HEK293 (cell line): ENCODE results near the gene KLHL18.

Source experiments
- CTCF ChIA-PET: fragments of 350-600 bp; formaldehyde crosslinking; extraction: SDS; loops from one replicate; lab custom pipeline; 2021; ENCODE audit warnings: antibody characterized with exemption; lab: Yijun Ruan, JAX
- POLR2A ChIA-PET: fragments of 300-600 bp; formaldehyde crosslinking; extraction: SDS; loops from one replicate; lab custom pipeline; 2020; ENCODE audit warnings: antibody characterized with exemption, inconsistent platforms; lab: Yijun Ruan, JAX
- H3K27ac ChIP-seq: fragments of 200-500 bp; sonication (Bioruptor generic); 2 replicates; pipeline ENCODE4 v1.5.1; 2014; ENCODE audit warnings: low read depth, low read length, control low read depth, inconsistent platforms; ENCODE audit errors: extremely low read depth
- H3K36me3 ChIP-seq, 2 experiments: fragments of 200-500 bp in 1 of 2; sonication (Bioruptor generic) in 1 of 2; 1 replicate in 1 of 2; 2 replicates in 1 of 2; pipeline ENCODE4 v1.5.1; 2014 to 2017; ENCODE audit warnings: inconsistent platforms in 2 of 2, low read length in 2 of 2; ENCODE audit not compliant: control insufficient read depth in 2 of 2, insufficient read depth in 1 of 2
- H3K4me1 ChIP-seq: fragments of 200-500 bp; sonication (Bioruptor generic); 2 replicates; pipeline ENCODE4 v1.5.1; 2014; ENCODE audit warnings: mild to moderate bottlenecking, low read length, inconsistent platforms; ENCODE audit not compliant: control insufficient read depth, insufficient read depth
- H3K4me3 ChIP-seq: 2 replicates; pipeline ENCODE4 v1.5.1; 2011; ENCODE audit warnings: low read depth, mild to moderate bottlenecking, control low read depth, low read length, moderate library complexity
- H3K9me3 ChIP-seq: fragments of 200-500 bp; sonication (Bioruptor generic); 2 replicates; pipeline ENCODE4 v1.5.1; 2014; ENCODE audit warnings: low read depth, low read length, inconsistent platforms; ENCODE audit not compliant: control insufficient read depth, insufficient read depth
- AEBP2 ChIP-seq: fragments of 450-650 bp; formaldehyde crosslinking; IDR thresholded peaks from 2 replicates; pipeline ENCODE4 v1.5.1; 2016; ENCODE audit warnings: missing biosample characterization, missing genetic modification characterization, borderline replicate concordance
- BCL11B ChIP-seq: fragments of 450-650 bp; formaldehyde crosslinking; IDR thresholded peaks from 2 replicates; pipeline ENCODE4 v1.5.1; 2016; ENCODE audit warnings: low read depth, missing biosample characterization, missing genetic modification characterization
- GLIS1 ChIP-seq: fragments of 450-650 bp; formaldehyde crosslinking; IDR thresholded peaks from 2 replicates; pipeline ENCODE4 v1.5.1; 2016; ENCODE audit warnings: missing biosample characterization, missing genetic modification characterization
- KLF16 ChIP-seq: fragments of 450-650 bp; formaldehyde crosslinking; IDR thresholded peaks from 2 replicates; pipeline ENCODE4 v1.5.1; 2017; ENCODE audit warnings: missing biosample characterization, missing genetic modification characterization
- KLF9 ChIP-seq: fragments of 450-650 bp; formaldehyde crosslinking; IDR thresholded peaks from 2 replicates; pipeline ENCODE4 v1.5.1; 2016; ENCODE audit warnings: missing biosample characterization, missing genetic modification characterization, low read depth
- PRDM6 ChIP-seq: fragments of 450-650 bp; formaldehyde crosslinking; IDR thresholded peaks from 2 replicates; pipeline ENCODE4 v1.5.1; 2017; ENCODE audit warnings: missing biosample characterization, missing genetic modification characterization
- WT1 ChIP-seq: fragments of 450-650 bp; formaldehyde crosslinking; IDR thresholded peaks from 2 replicates; pipeline ENCODE4 v1.5.1; 2016; ENCODE audit warnings: missing biosample characterization, missing genetic modification characterization
- ZBTB49 ChIP-seq: fragments of 450-650 bp; formaldehyde crosslinking; IDR thresholded peaks from 2 replicates; pipeline ENCODE4 v1.5.1; 2016; ENCODE audit warnings: missing biosample characterization, missing genetic modification characterization, low read depth
- ZNF19 ChIP-seq: fragments of 450-650 bp; formaldehyde crosslinking; IDR thresholded peaks from 2 replicates; pipeline ENCODE4; 2016; ENCODE audit warnings: missing biosample characterization, missing genetic modification characterization, low read depth
- ZNF202 ChIP-seq: fragments of 450-650 bp; formaldehyde crosslinking; IDR thresholded peaks from 2 replicates; pipeline ENCODE4 v1.5.1; 2016; ENCODE audit warnings: missing biosample characterization, missing genetic modification characterization, borderline replicate concordance
- ZNF394 ChIP-seq: fragments of 450-650 bp; formaldehyde crosslinking; IDR thresholded peaks from 2 replicates; pipeline ENCODE4 v1.5.1; 2016; ENCODE audit warnings: missing biosample characterization, missing genetic modification characterization, mild to moderate bottlenecking, moderate library complexity, borderline replicate concordance
- ZNF501 ChIP-seq: fragments of 450-650 bp; formaldehyde crosslinking; IDR thresholded peaks from 2 replicates; pipeline ENCODE4 v1.5.1; 2016; ENCODE audit warnings: missing biosample characterization, missing genetic modification characterization
- ZNF610 ChIP-seq: fragments of 450-650 bp; formaldehyde crosslinking; IDR thresholded peaks from 2 replicates; pipeline ENCODE4 v1.5.1; 2016; ENCODE audit warnings: missing biosample characterization, missing genetic modification characterization, borderline replicate concordance
- ZNF677 ChIP-seq: fragments of 450-650 bp; IDR thresholded peaks from 2 replicates; pipeline ENCODE4 v1.5.0; 2018; ENCODE audit warnings: missing biosample characterization, mild to moderate bottlenecking, missing genetic modification characterization, moderate library complexity

The KLHL18 gene

GRCh38 chr3:47310391-47310790, 27.6 kb downstream of the KLHL18 start:
- Histone ChIP-seq H3K4me3 (no peak overlapping the region), H3K36me3 (no peaks in the 10 kb centered on the region), H3K27ac (no peak overlapping the region), H3K4me1 (no peaks in the 10 kb centered on the region), H3K9me3 (no peaks in the 10 kb centered on the region)
- no peak for TF ChIP-seq ZNF394 (tag by site-specific recombination)
- TF ChIP-seq PRDM6 (tag by site-specific recombination): no peak
- TF ChIP-seq BCL11B (tag by site-specific recombination): no peak
- TF ChIP-seq ZNF19 (tag by site-specific recombination): no peak
- TF ChIP-seq GLIS1 (tag by site-specific recombination): no peak
- TF ChIP-seq ZBTB49: no peak
- no peak for TF ChIP-seq AEBP2
- no peak for TF ChIP-seq KLF16 (tag by site-specific recombination)
- no peak for TF ChIP-seq KLF9 (tag by site-specific recombination)
- no peak for TF ChIP-seq ZNF202 (tag by site-specific recombination)
- TF ChIP-seq ZNF501 (tag by site-specific recombination): no peak
- POLR2A ChIA-PET: no interaction called here
- CTCF ChIA-PET: interaction anchor here (4.7 kb wide), 1 partner anchor 14 kb away, joined by 27 read pairs; no protein-coding TSS in a partner anchor

GRCh38 chr3:47313341-47314055, 30.8 kb downstream of the KLHL18 start:
- Histone ChIP-seq H3K27ac (no peak overlapping the region), H3K4me1 (no peaks in the 10 kb centered on the region), H3K4me3 (no peak overlapping the region), H3K9me3 (no peaks in the 10 kb centered on the region), H3K36me3 (no peaks in the 10 kb centered on the region)
- CTCF ChIA-PET: interaction anchor here (1.0 to 4.7 kb wide), 2 partner anchors 11 to 14 kb away, joined by 5 to 27 read pairs; no protein-coding TSS in a partner anchor
- TF ChIP-seq ZNF610 (tag by site-specific recombination): no peak
- TF ChIP-seq ZNF677 (tag by site-specific recombination): no peak
- POLR2A ChIA-PET: no interaction called here

- no peaks in the 10 kb centered on the region for H3K36me3 ChIP-seq
- CTCF ChIA-PET: interaction anchor here (1.0 to 4.7 kb wide), 2 partner anchors 10 to 14 kb away, joined by 5 to 27 read pairs; no protein-coding TSS in a partner anchor
- no peaks in the 10 kb centered on the region for H3K4me1 ChIP-seq
- no peaks in the 10 kb centered on the region for H3K9me3 ChIP-seq
- POLR2A ChIA-PET: no interaction called here
- TF ChIP-seq WT1 (tag by site-specific recombination) (peak; percentile 66), PRDM6 (tag by site-specific recombination) (no peak)
- H3K4me3 ChIP-seq: no peak overlapping the region
- no peak overlapping the region for H3K27ac ChIP-seq
These were observed 31.5 kb downstream of the KLHL18 start for GRCh38 chr3:47314056-47314764.
